Lung (tissue), 12 donors: Measurements from ENCODE around the gene ITPRIPL2. TPM values are rescaled to one million over a fixed set of nuclear protein-coding genes. Genes with fewer than 3 reads are reported as not detected.

ENCODE experiments used
- ATAC-seq: fragments of 200-7000 bp; cut with Tn5 transposase; one replicate; pipeline ENCODE4 v1.9.1; 2020; ENCODE audit warnings: moderate number of reproducible peaks; ENCODE audit not compliant: insufficient read depth, low FRiP score
- DNase-seq, 3 donors: peaks; one replicate each; pipeline ENCODE4 v3.0.0-alpha.2; 2013 to 2017
- H3K27ac ChIP-seq, 2 donors: one replicate each; pipeline ENCODE4 v1.5.1; 2013; ENCODE audit warnings: mild to moderate bottlenecking in 2 of 2, moderate library complexity in 2 of 2, control low read depth in 1 of 2, inconsistent platforms in 1 of 2, low read depth in 1 of 2, low read length in 1 of 2
- H3K27me3 ChIP-seq, 3 donors: one replicate each; pipeline ENCODE4 v1.5.1; 2013; ENCODE audit warnings: low read length in 2 of 3; ENCODE audit not compliant: control insufficient read depth in 3 of 3, insufficient read depth in 3 of 3
- H3K36me3 ChIP-seq, 4 donors: one replicate each; pipeline ENCODE4 v1.5.1; 2013; ENCODE audit warnings: low read length in 4 of 4, mild to moderate bottlenecking in 1 of 4, moderate library complexity in 1 of 4; ENCODE audit not compliant: control insufficient read depth in 4 of 4, insufficient read depth in 4 of 4
- H3K4me1 ChIP-seq, 5 donors: one replicate each; pipeline ENCODE4 v1.5.1; 2013; ENCODE audit warnings: low read length in 5 of 5, mild to moderate bottlenecking in 2 of 5, moderate library complexity in 1 of 5; ENCODE audit not compliant: control insufficient read depth in 5 of 5, insufficient read depth in 5 of 5
- H3K4me3 ChIP-seq: one replicate; pipeline ENCODE4 v1.5.1; 2013; ENCODE audit warnings: mild to moderate bottlenecking, control low read depth, moderate library complexity
- H3K9ac ChIP-seq, 2 donors: one replicate each; pipeline ENCODE4 v1.5.1; 2013; ENCODE audit warnings: low read length in 2 of 2, control low read depth in 1 of 2; ENCODE audit not compliant: insufficient read depth in 1 of 2
- H3K9me3 ChIP-seq, 4 donors: one replicate each; pipeline ENCODE4 v1.5.1; 2013; ENCODE audit warnings: low read length in 3 of 4, mild to moderate bottlenecking in 1 of 4, moderate library complexity in 1 of 4; ENCODE audit not compliant: control insufficient read depth in 4 of 4, insufficient read depth in 3 of 4
- CTCF ChIP-seq: IDR thresholded peaks from 2 replicates; pipeline ENCODE4 v1.5.1; 2012; ENCODE audit warnings: mild to moderate bottlenecking; ENCODE audit errors: control extremely low read depth, extremely low read depth
- WGBS, 2 donors: extraction: QIAGEN DNeasy Blood & Tissue Kit; methylation state at CpG; one replicate each; pipeline ENCODE4 v1.1.7; 2013; 5-methylcytosine and 5-hydroxymethylcytosine counted together
- polyA plus RNA-seq, 2 donors: library from polyadenylated mRNA; stranded (reverse); fragments of 200-250 nt; gene quantifications; one replicate each; pipeline ENCODE4 v1.2.1, GENCODE V29; 2013
- total RNA-seq, 2 donors: library from RNA; depleted of rRNA in 1 of 2; stranded (reverse); fragments of >200 nt in 1 of 2; gene quantifications; one replicate each; pipeline ENCODE4 v1.2.1, GENCODE V29; 2014 to 2021
- donor health status: control.
- donor health status: control.
- donor health status: Bipolar disorder and iron deficiency.
- donor health status: healthy.
- donor health status: DM: yes; HTN: yes; CAD: no.

The ITPRIPL2 gene
- total and polyA plus RNA-seq, 4 donors, result 12.4 to 86.3 (median 28.3) TPM

- Histone ChIP-seq H3K9ac (peak overlapping the region in 1 of 2 donors; percentile 74), H3K4me1 (peaks cover 3 to 50% (median 16%) of the 10 kb centered on the region in 5 donors), H3K36me3 (peaks cover 0 to 15% (median 12%) of the 10 kb centered on the region in 4 donors), H3K4me3 (no peak overlapping the region), H3K27ac (peak overlapping the region; percentile 67 to 74), H3K9me3 (no peaks in the 10 kb centered on the region), H3K27me3 (no peaks in the 10 kb centered on the region)
- 9 to 18% methylated on average over 6 of the region's 6 CpGs for WGBS, 2 donors
- no peak for TF ChIP-seq CTCF
- ATAC-seq (peak; percentile 53), DNase-seq (peak in 2 of 3 donors; percentile 61 to 67)
Measured at GRCh38 chr16:19118938-19119431, 5.2 kb downstream of the ITPRIPL2 start.

GRCh38 chr16:19119564-19119963 is 5.8 kb downstream of the ITPRIPL2 start:
- no peaks in the 10 kb centered on the region for H3K9me3 ChIP-seq
- H3K27me3 ChIP-seq, result no peaks in the 10 kb centered on the region
- DNase-seq (no peak), ATAC-seq (no peak)
- peak overlapping the region; percentile 67 to 74 for H3K27ac ChIP-seq
- peaks cover 0 to 15% (median 12%) of the 10 kb centered on the region in 4 donors for H3K36me3 ChIP-seq
- H3K4me1 ChIP-seq, result peaks cover 3 to 49% (median 16%) of the 10 kb centered on the region in 5 donors
- TF ChIP-seq CTCF, result no peak
- 39 to 49% methylated on average over 5 of the region's 5 CpGs for WGBS, 2 donors
- no peak overlapping the region for H3K4me3 ChIP-seq
- H3K9ac ChIP-seq, result peak overlapping the region in 1 of 2 donors; percentile 74

GRCh38 chr16:19123535-19124178 is 9.9 kb downstream of the ITPRIPL2 start:
- no peak overlapping the region for H3K4me3 ChIP-seq

More at GRCh38 chr16:19123535-19124178, 9.9 kb downstream of the ITPRIPL2 start:
- H3K27ac ChIP-seq, result peak overlapping the region in 1 of 2 donors; percentile 2
- TF ChIP-seq CTCF, result no peak
- no peak for ATAC-seq
- peaks cover 0 to 14% (median under 1%) of the 10 kb centered on the region in 5 donors for H3K4me1 ChIP-seq
- H3K9ac ChIP-seq, result no peak overlapping the region
- peaks cover 0 to 2% (median 1%) of the 10 kb centered on the region in 4 donors for H3K9me3 ChIP-seq
- H3K36me3 ChIP-seq, result peaks cover 0 to 4% (median 2%) of the 10 kb centered on the region in 4 donors
- 70 to 84% methylated on average over 6 of the region's 6 CpGs for WGBS, 2 donors
- no peaks in the 10 kb centered on the region for H3K27me3 ChIP-seq
- DNase-seq, result no peak
